ENCODE results near the gene TMEM181. TPM values are rescaled to one million over a fixed set of nuclear protein-coding genes. Genes with fewer than 3 reads are reported as not detected.

Gene TMEM181
- total and polyA plus RNA-seq, 2 of the 13 experiments (the other 11 are each of a cell fraction or from before 2014, with no cell fraction given), result 59.1 to 108 TPM

- TF ChIP-seq FOXM1 (CRISPR knock-in tag; IDR thresholded peaks at IDR 0.05) (0 out of 2 replicates have a peak, but pooled peaks have one; percentile 23), POLR2AphosphoS5 (IDR thresholded peaks at IDR 0.05; ENCODE audit: low read depth, low read length) (peak; percentile 91), ZNF446 (CRISPR knock-in tag; IDR thresholded peaks at IDR 0.05) (peak; percentile 82; the same call in 1 of the 2 replicates), HNF1A (IDR thresholded peaks at IDR 0.05; ENCODE audit: low read depth) (no peak), HNF1A (CRISPR knock-in tag; IDR thresholded peaks at IDR 0.05; ENCODE audit: borderline replicate concordance) (peak; percentile 73), THAP8 (CRISPR knock-in tag; IDR thresholded peaks at IDR 0.05; ENCODE audit: borderline replicate concordance) (peak; percentile 92), NR2F2 (IDR thresholded peaks at IDR 0.05; ENCODE audit: borderline replicate concordance, low read depth) (0 out of 2 replicates have a peak, but pooled peaks have one; percentile 32), SRSF9 (IDR thresholded peaks at IDR 0.05; ENCODE audit: borderline replicate concordance, insufficient read depth, low read depth, low read length, poor library complexity, severe bottlenecking) (no peak), HNF1B (CRISPR knock-in tag; IDR thresholded peaks at IDR 0.05) (peak; percentile 90), ZNF253 (CRISPR knock-in tag; IDR thresholded peaks at IDR 0.05; ENCODE audit: borderline replicate concordance) (peak; percentile 73; the same call in 1 of the 2 replicates), CBX2 (IDR thresholded peaks at IDR 0.05; ENCODE audit: low read depth, low read length) (no peak), CBX2 (CRISPR knock-in tag; IDR thresholded peaks at IDR 0.05; ENCODE audit: low read depth) (0 out of 2 replicates have a peak, but pooled peaks have one; percentile 17), BRF2 (CRISPR knock-in tag; IDR thresholded peaks at IDR 0.05) (0 out of 2 replicates have a peak, but pooled peaks have one; percentile 56), ARHGAP35 (CRISPR knock-in tag; IDR thresholded peaks at IDR 0.05; ENCODE audit: borderline replicate concordance) (peak; percentile 89)
- TF ChIP-seq, protein P1, sequence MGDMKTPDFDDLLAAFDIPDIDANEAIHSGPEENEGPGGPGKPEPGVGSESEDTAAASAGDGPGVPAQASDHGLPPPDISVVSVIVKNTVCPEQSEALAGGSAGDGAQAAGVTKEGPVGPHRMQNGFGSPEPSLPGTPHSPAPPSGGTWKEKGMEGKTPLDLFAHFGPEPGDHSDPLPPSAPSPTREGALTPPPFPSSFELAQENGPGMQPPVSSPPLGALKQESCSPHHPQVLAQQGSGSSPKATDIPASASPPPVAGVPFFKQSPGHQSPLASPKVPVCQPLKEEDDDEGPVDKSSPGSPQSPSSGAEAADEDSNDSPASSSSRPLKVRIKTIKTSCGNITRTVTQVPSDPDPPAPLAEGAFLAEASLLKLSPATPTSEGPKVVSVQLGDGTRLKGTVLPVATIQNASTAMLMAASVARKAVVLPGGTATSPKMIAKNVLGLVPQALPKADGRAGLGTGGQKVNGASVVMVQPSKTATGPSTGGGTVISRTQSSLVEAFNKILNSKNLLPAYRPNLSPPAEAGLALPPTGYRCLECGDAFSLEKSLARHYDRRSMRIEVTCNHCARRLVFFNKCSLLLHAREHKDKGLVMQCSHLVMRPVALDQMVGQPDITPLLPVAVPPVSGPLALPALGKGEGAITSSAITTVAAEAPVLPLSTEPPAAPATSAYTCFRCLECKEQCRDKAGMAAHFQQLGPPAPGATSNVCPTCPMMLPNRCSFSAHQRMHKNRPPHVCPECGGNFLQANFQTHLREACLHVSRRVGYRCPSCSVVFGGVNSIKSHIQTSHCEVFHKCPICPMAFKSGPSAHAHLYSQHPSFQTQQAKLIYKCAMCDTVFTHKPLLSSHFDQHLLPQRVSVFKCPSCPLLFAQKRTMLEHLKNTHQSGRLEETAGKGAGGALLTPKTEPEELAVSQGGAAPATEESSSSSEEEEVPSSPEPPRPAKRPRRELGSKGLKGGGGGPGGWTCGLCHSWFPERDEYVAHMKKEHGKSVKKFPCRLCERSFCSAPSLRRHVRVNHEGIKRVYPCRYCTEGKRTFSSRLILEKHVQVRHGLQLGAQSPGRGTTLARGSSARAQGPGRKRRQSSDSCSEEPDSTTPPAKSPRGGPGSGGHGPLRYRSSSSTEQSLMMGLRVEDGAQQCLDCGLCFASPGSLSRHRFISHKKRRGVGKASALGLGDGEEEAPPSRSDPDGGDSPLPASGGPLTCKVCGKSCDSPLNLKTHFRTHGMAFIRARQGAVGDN (CRISPR knock-in tag; IDR thresholded peaks at IDR 0.05), result peak; percentile 95
Measured at GRCh38 chr6:158644231-158645063, 84.6 kb downstream of the TMEM181 start, which contains the start of gene DYNLT1 (continued).

Data from HepG2 (cell line).